Esophagus muscularis mucosa (tissue), 4 donors: ENCODE data around the gene ZSCAN21. TPM values are rescaled to one million over a fixed set of nuclear protein-coding genes. Genes with fewer than 3 reads are reported as not detected.

ENCODE experiments used
- DNase-seq: peaks from one replicate; pipeline ENCODE4 v3.0.0-alpha.2; 2017; ENCODE audit errors: extremely low spot score
- H3K27ac ChIP-seq, 4 donors: fragments of 200-600 bp; sonication (generic); replicated peaks in 1 of 4; 1 replicate in 3 of 4; 2 replicates in 1 of 4; pipeline ENCODE4 v1.5.1; 2016 to 2019; ENCODE audit warnings: mild to moderate bottlenecking in 1 of 4
- H3K27me3 ChIP-seq, 4 donors: fragments of 200-600 bp; sonication (generic); one replicate each; pipeline versions ENCODE4 v1.5.1 to v1.6.0; 2016 to 2019
- H3K36me3 ChIP-seq, 4 donors: fragments of 200-600 bp; sonication (generic); one replicate each; pipeline ENCODE4 v1.5.1; 2016 to 2019
- H3K4me1 ChIP-seq, 4 donors: fragments of 200-600 bp; sonication (generic); one replicate each; pipeline ENCODE4 v1.5.1; 2016 to 2019
- H3K4me3 ChIP-seq, 4 donors: fragments of 200-600 bp; sonication (generic); 1 replicate in 2 of 4; 2 replicates in 2 of 4; pipeline ENCODE4 v1.5.1; 2016 to 2019; ENCODE audit warnings: mild to moderate bottlenecking in 4 of 4, moderate library complexity in 1 of 4
- H3K9me3 ChIP-seq, 4 donors: fragments of 200-600 bp; sonication (generic); 1 replicate in 3 of 4; 2 replicates in 1 of 4; pipeline ENCODE4 v1.5.1; 2016 to 2019
- CTCF ChIP-seq, 3 experiments: fragments of 200-600 bp in 2 of 3; fragments of 450-650 bp in 1 of 3; sonication (generic) in 2 of 3; IDR thresholded peaks; one replicate each; pipeline ENCODE4 v1.5.1; 2017 to 2019; ENCODE audit warnings: antibody characterized with exemption in 3 of 3, mild to moderate bottlenecking in 2 of 3, moderate library complexity in 1 of 3
- EP300 ChIP-seq: sonication (generic); formaldehyde crosslinking; IDR thresholded peaks from one replicate; pipeline ENCODE4 v1.6.1; 2017; ENCODE audit warnings: antibody characterized with exemption
- POLR2A ChIP-seq: fragments of 450-650 bp; IDR thresholded peaks from one replicate; pipeline ENCODE4 v1.6.1; 2017; ENCODE audit warnings: antibody characterized with exemption, moderate library complexity, mild to moderate bottlenecking, low read depth
- POLR2AphosphoS5 ChIP-seq, 2 donors: sonication (generic); formaldehyde crosslinking; IDR thresholded peaks; one replicate each; pipeline ENCODE4 v1.6.1; 2017; ENCODE audit warnings: antibody characterized with exemption in 2 of 2
- WGBS: methylation state at CpG from one replicate; pipeline ENCODE4 v1.1.5; 2018; 5-methylcytosine and 5-hydroxymethylcytosine counted together
- intact Hi-C: fragments of 100-400 bp; cut with DNase I; formaldehyde crosslinking; loops from one replicate; pipeline ENCODE4 v1.15.1; 2023
- total RNA-seq, 4 donors: library from RNA; depleted of rRNA; stranded (reverse); fragments of >200 nt; gene quantifications; one replicate each; pipeline versions ENCODE4 v1.1.0 to v1.2.1, GENCODE V29; 2016

ZSCAN21 gene
- total RNA-seq, 4 donors from 2014 or later: 12.9 to 18.4 (median 16.1) TPM

GRCh38 chr7:100101016-100101862 lies 51.7 kb downstream of the ZSCAN21 start, which contains the start of the genes AP4M1 and MCM7:
TSS of gene AP4M1 (plus strand) at chr7:100101643. CDS start at chr7:100101715, 72 bp downstream.
TSS of gene MCM7 (minus strand) at chr7:100101397. CDS start at chr7:100101294, 103 bp downstream.
- Histone ChIP-seq H3K4me3 (peak within 1 kb of the TSS; percentile 69 to 86 (median 82)), H3K9me3 (no peaks in the 10 kb centered on the region), H3K4me1 (peaks cover 19 to 39% (median 28%) of the 10 kb centered on the region in 4 donors), H3K27ac (peak within 1 kb of the TSS; percentile 93 to 98 (median 96)), H3K36me3 (peaks cover 55 to 69% (median 67%) of the 10 kb centered on the region in 4 donors), H3K27me3 (no peaks in the 10 kb centered on the region)
- TF ChIP-seq CTCF (IDR thresholded peaks at IDR 0.05) (no peak), POLR2AphosphoS5 (IDR thresholded peaks at IDR 0.05) (peak; percentile 74 to 90), EP300 (no peak), POLR2A (no peak)
- DNase-seq: peak; percentile 100
- intact Hi-C loops: loop anchor here (2.0 kb wide), 1 partner anchor 26 kb away; the partner anchor contains the start of gene MBLAC1
- under 1% methylated on average over 31 of the region's 80 CpGs for WGBS

- WGBS: 81% methylated on average over 17 of the region's 17 CpGs
These were observed 53.6 kb downstream of the ZSCAN21 start for GRCh38 chr7:100102950-100103840.

GRCh38 chr7:100105534-100105933 lies 56.0 kb downstream of the ZSCAN21 start:
- DNase-seq: no peak
- H3K4me3 ChIP-seq: no peak overlapping the region
- no peaks in the 10 kb centered on the region for H3K9me3 ChIP-seq
- no peak for TF ChIP-seq CTCF (IDR thresholded peaks at IDR 0.05)
- no peak for TF ChIP-seq POLR2A
- no peak for TF ChIP-seq POLR2AphosphoS5 (IDR thresholded peaks at IDR 0.05)
- TF ChIP-seq EP300: no peak
- H3K27ac ChIP-seq: no peak overlapping the region
- H3K4me1 ChIP-seq: peaks cover 6 to 20% (median 14%) of the 10 kb centered on the region in 4 donors
- intact Hi-C loops: no loop called here
- H3K27me3 ChIP-seq: no peaks in the 10 kb centered on the region
- 100% methylated on average over 4 of the region's 4 CpGs for WGBS
- H3K36me3 ChIP-seq: peaks cover 44 to 77% (median 76%) of the 10 kb centered on the region in 4 donors

More at GRCh38 chr7:100102950-100103840, 53.6 kb downstream of the ZSCAN21 start:
- no peak overlapping the region for H3K4me3 ChIP-seq
- peak overlapping the region; percentile 93 to 98 (median 96) for H3K27ac ChIP-seq
- H3K4me1 ChIP-seq: peaks cover 19 to 38% (median 28%) of the 10 kb centered on the region in 4 donors
- TF ChIP-seq EP300 (no peak), POLR2A (no peak), CTCF (IDR thresholded peaks at IDR 0.05) (no peak), POLR2AphosphoS5 (IDR thresholded peaks at IDR 0.05) (no peak)
- peaks cover 51 to 69% (median 67%) of the 10 kb centered on the region in 4 donors for H3K36me3 ChIP-seq
- intact Hi-C loops: loop anchor here (2.0 kb wide), 1 partner anchor 16 kb away; the partner anchor contains the start of genes CNPY4 and TAF6
- no peaks in the 10 kb centered on the region for H3K27me3 ChIP-seq
- no peak for DNase-seq
- no peaks in the 10 kb centered on the region for H3K9me3 ChIP-seq

- peaks cover 52 to 88% (median 86%) of the 10 kb centered on the region in 4 donors for H3K36me3 ChIP-seq
- intact Hi-C loops: no loop called here
- no peak overlapping the region for H3K27ac ChIP-seq
- no peaks in the 10 kb centered on the region for H3K9me3 ChIP-seq
- peaks cover 6 to 15% (median 12%) of the 10 kb centered on the region in 4 donors for H3K4me1 ChIP-seq
- no peak for DNase-seq
- WGBS: 81% methylated on average over 17 of the region's 17 CpGs
- no peaks in the 10 kb centered on the region for H3K27me3 ChIP-seq
- no peak for TF ChIP-seq CTCF (IDR thresholded peaks at IDR 0.05)
- TF ChIP-seq POLR2AphosphoS5 (IDR thresholded peaks at IDR 0.05): no peak
- no peak for TF ChIP-seq EP300
- TF ChIP-seq POLR2A: no peak
- no peak overlapping the region for H3K4me3 ChIP-seq
These were observed 57.1 kb downstream of the ZSCAN21 start for GRCh38 chr7:100106633-100107032.
